AG09319 (cell line): ENCODE results near the gene PCNT.

Experiments
- DNase-seq: peaks from one replicate; pipeline ENCODE4 v3.0.0-alpha.2; 2010; ENCODE audit warnings: low read depth; ENCODE audit errors: extremely low read depth
- TF ChIP-seq, protein P1 (sequence below): IDR thresholded peaks from 2 replicates; pipeline ENCODE4 v1.5.1; 2011; ENCODE audit warnings: low read depth, mild to moderate bottlenecking, inconsistent platforms, low read length, moderate library complexity

PCNT gene

DNA sequence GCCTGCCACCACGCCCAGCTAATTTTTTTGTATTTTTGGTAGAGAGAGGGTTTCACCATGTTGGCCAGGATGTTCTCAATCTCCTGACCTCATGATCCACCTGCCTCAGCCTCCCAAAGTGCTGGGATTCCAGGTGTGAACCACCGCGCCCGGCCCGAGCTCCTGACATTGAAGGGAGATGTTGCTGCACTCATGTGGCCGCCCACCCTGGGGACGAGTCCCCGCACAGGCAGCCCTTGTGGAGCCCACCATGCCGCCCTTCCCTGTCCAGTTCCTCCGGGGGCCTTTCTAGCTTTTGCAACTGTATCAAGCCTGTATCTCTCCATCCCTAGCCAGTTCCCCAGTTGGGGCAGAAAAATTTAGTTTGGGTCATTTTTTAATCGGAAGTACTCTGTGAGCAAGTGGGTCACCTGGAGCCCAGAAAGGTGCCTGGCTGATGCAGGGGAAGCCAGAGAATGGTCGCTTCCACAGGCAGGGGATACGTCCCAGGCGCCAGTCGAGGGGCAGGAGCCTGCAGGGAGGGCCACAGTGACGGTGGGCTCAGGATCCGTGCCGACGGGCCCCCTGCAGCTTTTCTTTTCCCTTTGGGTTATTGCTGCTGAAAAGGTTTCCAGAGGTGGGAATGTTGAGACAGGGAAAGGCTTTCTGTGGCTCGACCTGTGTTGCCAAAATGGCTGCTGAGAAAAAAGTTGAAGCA is 20.4 kb downstream of the PCNT start:
- DNase-seq: no peak
- TF ChIP-seq, protein P1, sequence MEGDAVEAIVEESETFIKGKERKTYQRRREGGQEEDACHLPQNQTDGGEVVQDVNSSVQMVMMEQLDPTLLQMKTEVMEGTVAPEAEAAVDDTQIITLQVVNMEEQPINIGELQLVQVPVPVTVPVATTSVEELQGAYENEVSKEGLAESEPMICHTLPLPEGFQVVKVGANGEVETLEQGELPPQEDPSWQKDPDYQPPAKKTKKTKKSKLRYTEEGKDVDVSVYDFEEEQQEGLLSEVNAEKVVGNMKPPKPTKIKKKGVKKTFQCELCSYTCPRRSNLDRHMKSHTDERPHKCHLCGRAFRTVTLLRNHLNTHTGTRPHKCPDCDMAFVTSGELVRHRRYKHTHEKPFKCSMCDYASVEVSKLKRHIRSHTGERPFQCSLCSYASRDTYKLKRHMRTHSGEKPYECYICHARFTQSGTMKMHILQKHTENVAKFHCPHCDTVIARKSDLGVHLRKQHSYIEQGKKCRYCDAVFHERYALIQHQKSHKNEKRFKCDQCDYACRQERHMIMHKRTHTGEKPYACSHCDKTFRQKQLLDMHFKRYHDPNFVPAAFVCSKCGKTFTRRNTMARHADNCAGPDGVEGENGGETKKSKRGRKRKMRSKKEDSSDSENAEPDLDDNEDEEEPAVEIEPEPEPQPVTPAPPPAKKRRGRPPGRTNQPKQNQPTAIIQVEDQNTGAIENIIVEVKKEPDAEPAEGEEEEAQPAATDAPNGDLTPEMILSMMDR: no peak

DNA sequence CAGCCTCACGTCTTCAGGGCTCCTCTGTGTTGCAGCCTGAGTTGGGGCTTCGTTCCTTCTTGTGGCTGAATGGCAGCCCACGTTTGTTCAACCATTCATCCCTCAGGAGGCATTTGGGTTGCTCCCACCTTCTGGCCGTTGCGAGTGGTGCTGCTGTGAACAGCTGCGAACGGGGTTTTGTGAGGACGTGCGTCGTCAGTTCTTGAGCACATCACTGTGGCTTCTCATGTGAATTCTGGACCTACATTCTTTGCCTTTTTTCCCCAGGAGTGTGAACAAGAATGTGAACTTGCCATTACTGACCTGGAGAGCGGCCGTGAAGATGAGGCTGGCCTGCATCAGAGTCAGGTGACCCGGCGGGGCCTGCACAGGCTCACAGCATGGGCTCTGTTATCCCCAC is 21.9 kb downstream of the PCNT start:
- DNase-seq: no peak
- TF ChIP-seq, protein P1: no peak

DNA sequence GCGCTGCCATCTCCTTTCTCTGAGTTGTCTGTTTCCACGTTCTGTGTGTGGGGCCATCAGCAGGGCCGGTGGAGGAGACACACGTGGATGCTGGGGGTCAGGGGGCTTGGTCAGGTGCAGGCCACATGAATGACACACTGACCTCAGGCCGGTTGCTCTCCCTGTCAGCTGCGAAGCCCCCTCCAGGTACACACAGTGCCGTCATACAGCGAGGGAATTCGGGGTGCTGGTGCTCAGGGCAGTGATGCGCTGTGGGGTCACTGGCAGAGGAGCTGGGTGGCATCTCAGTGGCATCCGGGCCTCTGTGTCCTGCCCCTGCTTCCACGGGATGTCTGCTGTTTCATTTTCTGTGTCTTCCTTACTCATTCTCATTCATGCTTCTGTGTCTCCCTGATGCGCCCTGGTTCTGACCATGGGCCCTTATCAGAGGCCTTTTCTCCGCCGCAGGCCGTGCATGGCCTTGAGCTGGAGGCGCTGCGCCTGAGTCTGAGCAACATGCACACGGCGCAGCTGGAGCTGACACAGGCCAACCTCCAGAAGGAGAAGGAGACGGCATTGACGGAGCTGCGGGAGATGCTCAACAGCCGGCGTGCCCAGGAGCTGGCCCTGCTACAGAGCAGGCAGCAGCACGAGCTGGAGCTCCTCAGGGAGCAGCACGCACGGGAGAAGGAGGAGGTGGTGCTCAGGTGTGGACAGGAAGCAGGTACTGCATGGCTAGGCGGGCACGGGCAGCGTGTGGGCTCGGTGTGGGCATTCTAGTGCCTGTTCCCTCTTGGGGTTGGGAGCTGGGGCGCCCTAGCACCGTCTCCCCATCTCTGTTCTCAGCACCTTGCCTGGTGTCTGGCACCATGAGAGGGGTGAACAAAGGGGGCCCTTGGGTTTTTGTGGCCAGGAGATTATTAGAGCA is 22.6 kb downstream of the PCNT start:
- no peak for DNase-seq
- TF ChIP-seq, protein P1: no peak

DNA sequence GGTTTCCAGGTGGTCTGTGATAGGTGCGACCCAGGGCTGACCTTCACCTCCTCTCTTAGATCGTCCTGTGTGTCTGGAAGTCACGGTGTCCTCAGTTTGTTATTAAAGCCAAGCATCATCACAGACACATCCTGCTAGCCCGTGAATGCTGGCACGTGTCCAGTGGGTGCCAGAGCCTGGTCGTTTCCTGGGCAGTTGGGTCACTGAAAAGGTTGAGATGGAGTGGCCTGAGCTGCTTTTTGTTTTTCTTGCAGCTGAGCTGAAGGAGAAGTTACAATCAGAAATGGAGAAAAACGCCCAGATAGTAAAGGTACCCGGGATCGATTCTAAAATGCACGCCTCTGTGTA is 23.2 kb downstream of the PCNT start:
- TF ChIP-seq, protein P1: no peak
- DNase-seq: no peak

DNA sequence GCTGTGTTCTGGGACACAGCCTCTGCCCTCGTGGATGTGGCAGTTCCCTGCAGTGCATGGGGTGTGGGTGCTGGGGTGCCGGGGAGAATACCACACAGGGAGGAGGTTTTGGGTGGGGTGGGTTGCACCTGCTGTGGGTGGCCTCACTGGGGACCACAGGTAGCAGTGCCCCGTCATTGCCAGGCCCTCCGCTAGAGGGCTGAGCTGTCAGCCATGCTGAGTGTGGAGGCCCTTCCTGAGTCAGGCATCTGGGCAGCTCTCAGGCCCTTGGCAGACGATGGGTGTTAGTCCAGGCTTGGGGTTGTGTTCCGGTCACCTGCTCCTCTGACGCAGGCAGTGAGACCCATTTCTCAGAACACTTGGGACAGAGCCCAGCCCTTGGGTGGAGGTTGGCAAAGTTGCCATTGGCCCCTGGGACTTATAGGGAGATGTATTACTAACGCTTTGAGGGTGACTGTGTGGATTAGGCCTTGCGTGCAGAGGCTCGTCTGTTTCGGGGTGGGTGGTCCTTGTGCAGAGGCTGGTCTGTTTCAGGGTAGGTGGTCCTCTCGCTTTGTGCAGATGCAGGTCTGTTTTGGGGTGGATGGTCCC is 23.9 kb downstream of the PCNT start:
- TF ChIP-seq, protein P1: no peak
- DNase-seq: no peak

DNA sequence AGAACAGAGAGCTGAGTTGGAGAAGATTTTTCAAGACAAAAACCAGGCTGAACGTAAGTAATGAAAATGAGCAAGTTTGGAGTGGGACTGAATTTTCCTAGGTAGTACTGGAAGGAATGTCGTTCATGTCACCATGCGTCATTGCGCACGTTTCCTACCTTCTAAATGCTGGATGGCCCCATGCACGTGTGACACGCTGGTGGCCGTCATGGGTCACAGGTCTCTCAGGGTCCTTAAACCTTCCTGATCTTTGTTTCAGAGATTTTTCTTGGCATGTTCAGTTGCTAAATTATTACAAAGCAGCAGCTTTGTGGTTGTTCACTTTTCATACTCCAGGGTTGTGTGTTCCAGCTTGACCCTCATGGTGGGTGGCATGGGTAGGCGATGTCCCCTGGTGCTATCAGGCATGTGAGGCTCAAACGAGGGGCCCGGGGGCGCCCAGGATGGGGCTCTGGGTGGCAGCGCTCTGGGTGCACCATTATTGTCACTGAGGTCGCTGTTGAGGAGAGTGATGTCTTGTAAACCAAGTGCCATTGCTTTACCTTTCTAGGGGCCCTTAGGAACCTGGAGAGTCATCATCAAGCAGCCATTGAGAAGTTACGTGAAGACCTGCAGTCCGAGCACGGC is 25.3 kb downstream of the PCNT start:
- TF ChIP-seq, protein P1: no peak
- no peak for DNase-seq
